Activated CD4-positive, alpha-beta T cell treated with anti-CD3 and anti-CD28 coated beads, Interleukin-2, Interleukin-4, amounts not matched to agents 100 ng/mL and 50 ng/mL, durations not matched to agents 16 hours and 8 hours (primary cell): ENCODE measurements around the gene NAT16.
"Not testable (repeated sequence)": the region's sequence is repeated elsewhere in the genome, so short reads cannot be mapped to it uniquely, and the experiment has no call there.

Experiments
- DNase-seq: peaks from one replicate; pipeline ENCODE4 v3.0.0-alpha.2; 2020; ENCODE audit warnings: low spot score

NAT16 gene

DNA sequence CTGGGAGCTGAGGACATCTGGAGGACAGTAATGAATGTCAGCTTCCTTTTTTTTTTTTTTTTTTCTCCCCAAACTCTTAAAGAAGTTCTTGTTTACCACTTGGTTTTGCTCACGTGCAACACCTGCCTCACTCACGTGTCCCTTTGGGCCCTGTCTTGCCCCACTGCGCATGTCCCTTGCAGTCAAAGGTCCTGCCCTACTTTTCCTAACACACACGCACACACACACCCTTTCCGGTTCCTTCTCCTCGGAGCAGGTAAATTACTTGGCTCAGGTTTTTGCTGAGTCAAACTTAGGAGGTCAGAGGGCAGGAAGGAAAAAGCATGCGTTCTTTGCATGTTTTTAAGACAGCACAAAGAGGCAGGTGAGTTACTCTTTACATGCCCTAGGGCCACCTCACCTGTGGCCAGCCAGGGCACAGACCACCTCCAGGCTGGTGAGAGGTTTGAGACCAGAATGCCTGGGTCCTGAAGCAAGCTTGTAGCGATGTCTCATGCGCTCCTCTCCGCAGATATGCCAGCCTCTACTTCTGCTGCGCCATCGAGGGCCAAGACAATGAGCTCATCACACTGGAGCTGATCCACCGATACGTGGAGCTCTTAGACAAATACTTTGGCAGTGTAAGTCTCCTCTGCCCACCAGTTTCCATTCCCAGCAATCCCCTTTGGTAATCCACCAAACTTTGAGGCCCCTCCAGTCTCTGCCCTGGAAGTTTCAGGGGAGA, 23.1 kb downstream of the NAT16 start:
- no peak for DNase-seq

GRCh38 chr7:101156277-101156676, 23.8 kb downstream of the NAT16 start:
- no peak for DNase-seq

- DNase-seq: no peak
These were observed 24.8 kb downstream of the NAT16 start for GRCh38 chr7:101155303-101155702.

GRCh38 chr7:101154693-101155102, 25.4 kb downstream of the NAT16 start:
- DNase-seq: no peak

- DNase-seq: peak; percentile 95
These were observed 26.0 kb downstream of the NAT16 start, which contains the start of gene AP1S1 for GRCh38 chr7:101153969-101154692. Gene AP1S1, plus strand, starts transcription at chr7:101154476. Its CDS starts 39 bp downstream, at chr7:101154515.

DNA sequence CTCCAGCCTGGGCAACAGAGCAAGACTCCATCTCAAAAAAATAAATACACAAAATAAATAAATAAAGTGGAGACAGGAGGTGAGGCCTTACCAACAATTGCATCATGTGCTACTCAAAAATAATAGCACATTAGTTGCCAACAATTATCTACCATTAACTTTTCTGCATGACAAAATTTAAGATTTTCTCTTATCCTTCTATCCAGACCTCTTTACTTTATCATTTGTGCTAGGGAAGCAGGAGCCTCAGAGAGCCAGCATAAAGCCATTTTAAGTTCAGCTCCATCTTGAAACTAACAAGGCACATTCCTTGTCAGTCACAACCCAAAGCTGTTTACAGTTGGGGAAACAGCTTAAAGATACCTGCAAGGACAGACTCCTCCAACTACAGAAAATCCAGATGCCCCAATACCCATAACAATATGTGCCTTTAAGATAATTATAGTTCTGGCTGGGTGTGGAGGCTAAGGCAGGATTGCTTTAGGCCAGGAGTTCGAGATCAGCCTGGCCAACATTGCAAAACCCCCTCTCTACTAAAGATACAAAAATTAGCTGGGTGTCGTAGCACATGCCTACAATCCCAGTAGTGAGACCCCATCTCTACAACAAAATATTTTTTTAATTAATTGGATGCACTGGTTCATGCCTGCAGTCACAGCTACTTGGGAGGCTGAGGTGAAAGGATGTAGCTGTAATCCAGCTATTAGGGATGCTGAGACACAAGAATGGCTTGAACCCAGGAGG, 28.0 kb downstream of the NAT16 start:
- DNase-seq: no peak

- DNase-seq: no peak
These were observed 39.2 kb downstream of the NAT16 start for GRCh38 chr7:101140746-101141382.

DNA sequence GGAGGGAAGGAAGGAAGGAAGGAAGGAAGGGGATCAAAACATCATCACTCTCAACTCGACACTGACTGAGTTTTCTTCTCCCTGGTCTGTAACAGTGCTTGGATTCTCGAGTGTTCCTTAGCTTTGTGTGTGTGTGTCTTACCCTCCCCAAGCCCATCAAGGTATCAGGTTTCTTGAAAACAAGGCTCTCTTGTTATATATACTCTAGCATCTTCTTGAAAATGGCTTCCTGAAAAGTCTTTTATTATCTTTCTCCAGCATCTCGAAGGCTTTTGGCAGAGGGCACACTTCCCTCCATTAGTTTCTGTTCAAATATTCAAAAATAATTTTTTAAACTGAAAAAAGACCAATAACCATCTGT, 39.8 kb downstream of the NAT16 start:
- no peak for DNase-seq

- peak; percentile 91 for DNase-seq
These were observed 41.8 kb downstream of the NAT16 start for GRCh38 chr7:101138213-101138870.

DNA sequence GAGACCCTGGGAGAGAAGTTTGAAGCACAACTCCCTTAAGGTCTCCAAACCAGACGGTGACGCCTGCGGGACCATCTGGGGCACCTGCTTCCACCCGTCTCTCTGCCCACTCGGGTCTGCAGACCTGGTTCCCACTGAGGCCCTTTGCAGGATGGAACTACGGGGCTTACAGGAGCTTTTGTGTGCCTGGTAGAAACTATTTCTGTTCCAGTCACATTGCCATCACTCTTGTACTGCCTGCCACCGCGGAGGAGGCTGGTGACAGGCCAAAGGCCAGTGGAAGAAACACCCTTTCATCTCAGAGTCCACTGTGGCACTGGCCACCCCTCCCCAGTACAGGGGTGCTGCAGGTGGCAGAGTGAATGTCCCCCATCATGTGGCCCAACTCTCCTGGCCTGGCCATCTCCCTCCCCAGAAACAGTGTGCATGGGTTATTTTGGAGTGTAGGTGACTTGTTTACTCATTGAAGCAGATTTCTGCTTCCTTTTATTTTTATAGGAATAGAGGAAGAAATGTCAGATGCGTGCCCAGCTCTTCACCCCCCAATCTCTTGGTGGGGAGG, 42.4 kb downstream of the NAT16 start:
- no peak for DNase-seq

GRCh38 chr7:101134399-101134980, 45.6 kb downstream of the NAT16 start:
- no peak for DNase-seq

GRCh38 chr7:101133621-101134398, 46.3 kb downstream of the NAT16 start:
- no peak for DNase-seq

GRCh38 chr7:101132626-101133600, 47.2 kb downstream of the NAT16 start:
- DNase-seq: not testable (repeated sequence)

- no peak for DNase-seq
These were observed 50.4 kb downstream of the NAT16 start for GRCh38 chr7:101129603-101130117.

- no peak for DNase-seq
These were observed 51.9 kb downstream of the NAT16 start for GRCh38 chr7:101128040-101128834.

DNA sequence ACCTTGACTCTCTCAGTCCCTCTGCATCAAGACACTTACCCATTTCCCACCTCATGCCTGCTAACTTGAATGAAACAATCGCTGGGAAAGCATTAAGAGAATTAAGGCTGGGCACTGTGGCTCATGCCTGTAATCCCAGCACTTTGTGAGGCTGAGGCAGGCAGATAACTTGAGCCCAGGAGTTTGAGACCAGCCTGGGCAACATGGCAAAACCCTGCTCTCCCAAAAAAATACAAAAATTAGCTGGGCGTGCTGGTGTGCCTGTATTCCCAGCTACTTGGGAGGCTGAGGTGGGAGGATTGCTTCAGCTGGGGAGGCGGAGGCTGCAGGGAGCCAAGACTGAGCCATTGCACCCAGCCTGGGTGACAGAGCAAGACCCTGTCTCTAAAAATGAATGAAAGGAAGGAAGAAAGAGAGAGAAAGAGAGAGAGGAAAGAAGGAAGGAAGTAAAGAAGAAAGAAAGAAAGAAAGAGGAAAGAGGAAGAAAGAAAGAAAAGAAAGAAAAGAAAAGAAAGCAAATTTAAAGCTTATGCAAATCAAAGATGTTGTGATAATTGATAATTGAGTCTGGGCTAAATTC, 52.5 kb downstream of the NAT16 start:
- DNase-seq: no peak

DNA sequence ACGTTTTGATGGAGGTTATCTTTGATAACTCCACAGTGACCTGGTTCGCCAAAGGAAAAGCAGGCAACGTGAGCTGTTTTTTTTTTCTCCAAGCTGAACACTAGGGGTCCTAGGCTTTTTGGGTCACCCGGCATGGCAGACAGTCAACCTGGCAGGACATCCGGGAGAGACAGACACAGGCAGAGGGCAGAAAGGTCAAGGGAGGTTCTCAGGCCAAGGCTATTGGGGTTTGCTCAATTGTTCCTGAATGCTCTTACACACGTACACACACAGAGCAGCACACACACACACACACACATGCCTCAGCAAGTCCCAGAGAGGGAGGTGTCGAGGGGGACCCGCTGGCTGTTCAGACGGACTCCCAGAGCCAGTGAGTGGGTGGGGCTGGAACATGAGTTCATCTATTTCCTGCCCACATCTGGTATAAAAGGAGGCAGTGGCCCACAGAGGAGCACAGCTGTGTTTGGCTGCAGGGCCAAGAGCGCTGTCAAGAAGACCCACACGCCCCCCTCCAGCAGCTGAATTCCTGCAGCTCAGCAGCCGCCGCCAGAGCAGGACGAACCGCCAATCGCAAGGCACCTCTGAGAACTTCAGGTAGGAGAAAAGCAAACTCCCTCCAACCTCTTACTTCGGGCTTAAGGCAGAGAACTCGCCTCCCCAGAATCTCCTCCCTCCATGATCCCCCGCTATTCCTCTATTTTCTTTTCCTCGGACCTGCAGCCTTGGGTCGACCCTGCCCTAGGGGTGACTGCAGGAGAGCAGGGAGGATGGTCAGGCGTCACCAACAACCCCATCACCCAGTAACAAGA, 53.2 kb downstream of the NAT16 start, which contains the start of gene SERPINE1:
TSS of gene SERPINE1 (plus strand) at position 454 of the 809 bp plus-strand sequence. CDS start 1,290 bp downstream, outside the sequence.
- DNase-seq: peak; percentile 54
